Stimulated activated CD8-positive, alpha-beta memory T cell treated with anti-CD3 and anti-CD28 coated beads, Interleukin-4, amount 100 ng/mL, for 24 hours (primary cell): Measurements from ENCODE around the gene LRIG1.

Source experiments
- DNase-seq: peaks from one replicate; pipeline ENCODE4 v3.0.0-alpha.2; 2020; ENCODE audit warnings: low read depth

LRIG1 gene

DNA sequence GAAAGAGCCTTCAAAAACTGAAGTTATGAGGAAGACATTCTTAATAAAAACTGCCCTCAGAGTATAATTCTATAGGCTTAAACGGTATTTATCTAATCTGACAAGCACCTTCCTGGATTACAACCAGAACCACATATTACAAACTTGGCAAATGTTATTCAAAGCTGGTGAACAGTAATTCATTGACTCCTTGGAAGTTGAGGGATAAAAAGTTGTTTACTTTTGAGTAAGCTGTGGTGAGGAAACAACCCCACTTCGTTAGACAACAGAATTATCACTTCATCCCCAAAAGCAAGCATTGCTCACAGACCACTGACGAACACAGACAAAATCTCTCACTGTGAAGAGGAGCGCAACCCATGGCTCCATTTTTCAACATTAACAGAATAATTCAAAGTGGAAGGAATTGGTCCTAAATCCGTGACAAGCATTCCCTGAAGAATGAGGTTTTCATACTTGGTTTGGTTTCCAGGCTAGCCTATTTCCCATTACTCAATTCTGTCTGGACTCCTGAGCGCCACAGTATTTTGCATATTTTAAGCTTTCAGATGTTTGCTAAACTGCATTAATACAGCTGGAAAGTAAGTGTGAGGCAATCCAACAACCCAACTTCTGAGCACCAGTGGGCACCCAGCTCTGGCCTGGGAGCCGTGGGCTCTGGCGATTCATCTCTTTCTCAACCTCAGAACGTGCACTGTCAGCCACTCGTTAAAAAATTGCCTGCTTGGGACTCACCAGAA, 32.7 kb downstream of the LRIG1 start:
- no peak for DNase-seq

DNA sequence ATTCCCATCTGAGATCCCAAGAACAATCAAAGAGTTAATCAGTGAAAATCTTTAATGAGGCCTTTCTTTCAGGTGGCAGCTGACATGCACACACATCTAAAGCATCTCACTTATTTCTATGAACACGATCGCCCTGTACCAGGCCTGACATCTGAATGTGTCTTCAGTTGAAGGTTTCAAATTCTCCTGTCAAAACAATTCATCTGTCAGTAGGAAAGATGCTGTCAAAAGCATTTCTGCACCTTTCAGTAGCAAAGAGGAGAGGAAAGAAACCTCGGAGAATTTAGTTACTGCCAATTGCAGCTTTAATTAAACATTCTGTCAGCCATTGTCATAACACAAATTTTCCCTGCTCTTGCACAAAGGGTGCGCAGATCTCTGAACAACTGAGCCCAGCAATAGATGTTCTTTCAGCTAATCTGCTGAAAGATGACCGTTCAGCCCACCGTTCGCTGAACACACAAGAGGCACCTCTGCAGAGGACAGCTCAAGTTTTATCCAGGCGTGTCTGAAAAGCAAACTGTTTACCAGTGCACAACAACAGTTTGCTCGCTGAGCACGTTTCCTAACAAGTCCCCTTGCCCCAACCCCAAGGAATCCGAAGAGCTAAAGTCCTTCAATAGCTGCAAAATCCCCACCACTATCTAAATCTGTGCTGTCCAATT, 34.1 kb downstream of the LRIG1 start:
- DNase-seq, result no peak

DNA sequence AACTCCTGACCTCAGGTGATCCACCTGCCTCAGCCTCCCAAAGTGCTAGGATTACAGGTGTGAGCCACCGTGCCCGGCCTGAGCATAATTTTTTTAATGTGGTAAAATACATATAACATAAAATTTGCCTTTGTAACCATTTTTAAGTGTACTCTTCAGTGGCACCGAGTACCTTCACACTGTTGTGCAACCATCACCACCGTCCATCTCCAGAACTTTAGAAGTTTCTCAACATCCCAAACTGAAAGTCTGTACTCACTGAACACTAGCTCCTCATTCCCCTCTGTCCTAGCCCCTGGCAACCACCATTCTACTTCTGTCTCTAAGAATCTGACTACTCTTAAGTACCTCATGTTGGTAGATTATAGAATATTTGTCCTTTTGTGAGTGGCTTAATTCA, 35.2 kb downstream of the LRIG1 start:
- no peak for DNase-seq

DNA sequence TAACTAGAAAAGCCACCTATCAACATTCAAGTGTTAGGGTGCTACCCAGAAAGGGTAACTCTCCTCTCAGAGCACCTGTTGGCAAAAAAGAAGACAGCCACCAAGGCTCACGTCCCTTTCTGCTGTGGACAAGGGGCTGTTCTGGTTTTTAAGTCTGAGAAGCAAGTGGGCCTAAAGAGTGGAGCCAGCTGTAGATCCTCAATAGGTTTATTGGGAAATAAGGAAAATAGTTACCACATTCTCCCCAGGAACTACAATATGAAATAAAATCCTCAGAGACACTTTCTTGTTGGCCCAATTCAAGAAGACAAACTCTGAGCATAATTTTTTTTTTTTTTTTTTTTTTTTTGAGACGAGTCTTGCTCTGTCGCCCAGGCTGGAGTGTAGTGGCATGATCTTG, 35.8 kb downstream of the LRIG1 start:
- DNase-seq, result no peak

DNA sequence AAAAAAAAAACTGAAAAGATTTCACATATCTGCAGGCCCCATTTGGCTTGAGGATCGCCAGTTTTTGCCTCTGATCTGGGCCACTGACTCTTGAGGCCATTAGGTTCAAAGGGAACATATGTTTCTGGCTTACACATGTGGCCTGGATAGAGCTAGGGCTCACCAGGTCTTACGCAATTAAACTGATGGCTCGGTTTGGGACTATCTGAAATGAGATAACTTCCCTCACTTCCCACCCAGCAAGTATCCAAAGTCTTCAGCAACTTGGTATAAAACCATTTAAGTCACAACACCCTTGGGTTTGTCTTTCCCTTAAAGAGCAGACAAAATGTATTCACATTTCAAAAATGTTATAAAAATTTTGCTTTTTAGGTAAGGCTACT, 36.3 kb downstream of the LRIG1 start:
- DNase-seq, result no peak

DNA sequence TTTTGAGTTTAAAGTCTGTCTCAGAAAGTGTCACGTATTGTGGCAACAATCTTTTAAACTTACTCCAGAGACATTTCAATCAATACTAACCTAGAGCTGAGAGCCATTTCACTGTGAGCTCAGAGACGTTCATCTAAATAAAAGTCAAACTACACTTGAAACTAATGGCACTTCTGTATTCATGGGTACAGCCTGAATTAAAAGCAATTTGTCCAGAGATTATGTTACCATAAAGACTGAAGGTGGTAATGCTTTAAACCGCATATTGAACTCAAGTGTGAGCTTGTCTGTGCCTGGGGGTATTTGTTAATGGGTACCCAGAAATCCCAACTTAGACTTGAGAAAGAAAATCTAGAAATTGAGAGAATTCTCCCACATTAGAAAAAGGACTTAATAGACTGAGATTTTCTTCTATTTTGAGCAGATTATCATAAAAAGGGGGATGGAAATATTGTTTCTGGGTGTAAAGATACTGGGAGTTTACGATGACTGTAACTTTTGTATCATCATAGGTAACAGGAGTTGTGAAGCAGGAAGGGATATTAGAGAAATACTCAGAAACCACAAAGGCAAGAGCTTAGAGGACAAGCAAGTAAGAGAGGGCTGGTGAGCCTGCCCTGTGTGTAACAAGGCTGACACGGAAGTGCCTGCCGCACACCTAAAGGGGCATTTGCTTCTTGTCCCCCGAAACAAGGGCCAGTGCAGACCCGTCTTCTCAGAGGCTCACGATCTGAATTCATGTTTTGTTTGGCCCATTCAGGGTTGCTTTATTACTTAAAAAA, 36.9 kb downstream of the LRIG1 start:
- DNase-seq, result no peak

DNA sequence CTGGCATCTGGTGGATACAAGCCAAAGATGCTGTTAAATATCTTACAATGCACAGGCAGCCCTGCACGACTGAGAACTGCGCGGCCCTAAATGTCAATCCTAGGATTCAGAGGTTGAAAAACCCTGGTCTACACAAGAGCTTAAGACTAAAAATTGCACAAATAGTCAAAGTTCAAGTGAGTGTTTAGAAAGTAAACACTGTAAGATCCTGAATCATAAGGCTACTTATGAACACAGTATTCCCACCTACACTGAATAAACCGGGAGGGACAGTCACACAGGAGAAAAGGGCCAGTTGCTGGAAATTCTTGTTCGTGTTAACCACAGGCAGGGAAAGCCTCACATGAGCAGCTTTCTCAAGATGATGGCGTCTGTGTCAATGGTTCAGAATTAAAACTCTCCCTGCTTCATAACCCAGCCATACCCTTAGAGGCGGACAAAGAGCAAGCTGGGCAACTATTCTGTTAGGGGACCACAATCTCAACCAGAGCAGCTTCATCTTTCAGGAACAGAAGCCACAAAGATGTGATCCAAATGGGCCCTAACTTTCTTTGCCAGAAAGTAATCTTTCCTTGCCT, 37.7 kb downstream of the LRIG1 start:
- no peak for DNase-seq

DNA sequence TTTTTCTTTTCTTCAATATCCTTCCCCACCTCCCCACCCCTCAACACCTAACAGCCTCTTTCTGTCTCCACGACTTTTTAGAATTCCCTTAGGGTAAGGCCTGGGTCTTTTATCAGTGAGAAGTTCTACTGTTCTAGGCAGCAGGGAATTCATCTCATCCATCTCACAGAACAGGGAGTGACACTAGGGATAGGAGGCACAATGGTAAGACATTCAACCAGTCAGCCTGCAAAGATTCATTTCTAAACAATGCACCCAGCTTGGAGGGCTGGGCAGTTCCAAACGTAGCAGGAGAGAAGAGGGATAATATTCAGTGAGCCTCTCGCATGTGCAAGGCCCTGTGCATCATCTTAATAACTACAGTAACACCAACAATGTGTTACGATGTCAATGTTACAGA, 43.6 kb downstream of the LRIG1 start:
- no peak for DNase-seq

DNA sequence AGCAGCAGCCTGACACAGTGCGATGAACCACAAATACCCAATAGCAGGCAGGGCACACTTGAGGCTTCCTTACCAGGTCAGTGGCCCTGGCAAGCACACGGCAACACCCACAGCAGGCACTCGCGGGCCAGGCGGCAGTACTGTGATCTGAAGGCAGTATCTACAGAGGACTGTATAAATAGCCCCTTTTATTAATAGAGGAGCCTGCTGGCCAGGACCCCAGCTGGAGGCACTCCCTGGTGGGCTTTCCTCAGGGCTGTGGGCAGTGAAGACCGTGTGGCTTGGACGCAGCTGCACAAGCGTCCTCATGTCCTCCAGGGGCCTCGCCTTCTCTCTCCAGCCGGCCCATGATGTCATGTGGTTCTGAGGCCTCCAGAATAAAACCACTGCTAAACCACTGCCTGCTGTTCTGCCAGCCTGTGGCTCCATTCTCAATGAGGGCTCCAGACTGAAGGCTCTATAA, 44.1 kb downstream of the LRIG1 start:
- DNase-seq, result no peak

DNA sequence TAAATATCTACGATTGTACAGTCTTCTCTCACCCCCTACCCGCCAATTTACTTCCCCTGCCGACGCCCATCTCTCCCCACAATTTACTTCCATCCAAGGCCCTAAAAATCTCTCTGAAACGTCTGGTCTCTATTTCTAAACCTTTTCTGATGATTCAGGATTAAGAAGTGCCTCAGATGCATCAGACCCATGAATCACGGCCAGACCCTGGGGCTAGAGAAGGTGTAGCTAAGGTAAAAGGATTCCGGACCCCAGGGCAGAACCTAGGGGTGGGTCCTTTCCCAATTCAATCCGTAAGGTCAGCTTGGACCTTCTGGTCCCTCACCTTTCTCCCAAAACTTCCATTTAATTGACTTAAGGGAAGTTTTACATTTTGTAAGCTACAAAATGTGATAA, 46.4 kb downstream of the LRIG1 start:
- no peak for DNase-seq

DNA sequence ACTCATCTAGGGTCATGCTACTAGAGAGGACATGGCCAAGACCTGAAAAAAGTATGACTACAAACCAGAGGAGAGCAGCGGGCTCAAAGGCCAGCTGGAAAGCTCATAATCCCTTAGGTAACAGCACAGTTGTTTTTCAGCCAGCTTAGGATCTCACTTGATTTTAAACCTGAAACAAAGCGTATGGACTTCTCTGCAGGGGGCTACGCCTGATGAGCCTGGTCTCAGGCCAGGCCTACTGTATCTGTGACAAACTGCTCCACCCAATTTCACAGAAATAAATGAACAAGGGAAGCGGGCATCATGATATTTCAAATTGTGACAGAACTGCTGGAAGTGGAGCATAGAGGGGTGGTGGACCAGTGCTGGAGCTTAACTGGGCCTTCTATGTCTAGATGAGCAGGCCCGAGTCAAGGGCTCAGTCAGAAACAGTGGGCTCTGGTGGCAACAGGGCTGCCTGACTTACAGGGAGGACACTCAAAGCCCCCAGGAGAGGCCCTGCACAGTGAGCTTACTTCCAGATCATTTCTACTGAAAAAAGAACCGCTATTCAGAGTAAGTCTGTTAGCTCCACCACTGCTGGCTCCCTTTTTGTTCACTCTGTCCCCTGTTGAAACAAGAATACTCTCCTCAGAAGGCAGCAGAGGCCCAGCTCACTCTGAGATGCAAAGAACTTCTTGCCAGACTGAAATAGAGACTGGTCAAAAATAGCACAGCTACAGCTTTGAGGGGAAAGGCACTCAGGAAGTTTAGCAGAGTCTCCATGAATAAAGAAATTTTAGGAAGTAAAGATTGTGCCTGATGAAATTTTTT, 47.0 kb downstream of the LRIG1 start:
- no peak for DNase-seq

DNA sequence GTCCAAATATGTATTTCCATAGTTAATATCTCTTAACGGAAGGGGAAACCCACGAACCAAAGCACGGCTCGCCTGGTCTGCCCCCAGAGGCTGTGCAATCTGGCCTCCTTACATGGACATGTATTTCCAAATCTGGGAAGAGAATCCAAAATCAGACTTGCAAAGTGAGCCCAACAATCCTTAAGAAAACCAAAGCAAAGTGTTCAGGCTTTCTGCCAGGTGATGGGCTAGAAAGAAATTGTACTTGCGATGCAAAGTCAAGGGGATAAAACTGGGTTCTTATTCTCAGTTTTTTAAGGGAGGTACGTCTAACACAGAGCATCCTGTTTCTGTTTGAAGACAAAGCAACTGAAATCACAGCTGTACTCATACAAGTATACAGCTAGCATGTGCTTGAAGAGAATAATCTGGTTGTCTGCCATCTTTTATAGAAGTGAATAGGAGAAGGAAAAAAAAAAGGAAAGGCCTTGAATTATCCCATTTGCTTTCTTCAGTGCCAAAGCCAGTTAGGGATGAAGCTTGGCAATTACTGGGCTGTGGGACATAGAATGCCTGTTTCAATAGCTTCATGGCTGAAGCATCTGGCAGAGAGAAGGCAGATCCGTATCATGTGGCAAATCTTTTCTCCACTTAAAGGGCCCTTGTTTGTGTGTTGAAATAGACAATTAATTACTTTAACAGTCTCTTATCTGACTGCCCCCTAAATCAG, 48.4 kb downstream of the LRIG1 start:
- DNase-seq, result no peak

DNA sequence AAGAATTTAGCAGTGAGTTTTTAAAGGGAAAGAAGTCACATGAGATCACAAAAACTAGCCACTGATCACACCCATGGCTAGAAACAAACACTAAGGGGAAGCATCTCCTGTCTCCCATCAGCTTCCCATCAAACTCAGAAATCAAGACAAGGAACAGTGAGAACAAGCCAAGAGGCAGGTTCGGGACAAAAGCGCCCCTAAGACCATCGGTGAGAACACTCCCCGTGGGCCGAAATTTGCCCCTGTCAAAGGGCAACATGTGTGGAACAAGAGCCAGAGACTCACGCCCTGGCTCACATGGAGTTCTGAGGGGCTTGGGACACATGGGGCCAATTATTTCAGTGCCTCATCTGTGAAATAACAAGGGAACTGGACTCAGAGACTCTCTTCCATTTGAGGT, 49.1 kb downstream of the LRIG1 start:
- DNase-seq, result no peak

DNA sequence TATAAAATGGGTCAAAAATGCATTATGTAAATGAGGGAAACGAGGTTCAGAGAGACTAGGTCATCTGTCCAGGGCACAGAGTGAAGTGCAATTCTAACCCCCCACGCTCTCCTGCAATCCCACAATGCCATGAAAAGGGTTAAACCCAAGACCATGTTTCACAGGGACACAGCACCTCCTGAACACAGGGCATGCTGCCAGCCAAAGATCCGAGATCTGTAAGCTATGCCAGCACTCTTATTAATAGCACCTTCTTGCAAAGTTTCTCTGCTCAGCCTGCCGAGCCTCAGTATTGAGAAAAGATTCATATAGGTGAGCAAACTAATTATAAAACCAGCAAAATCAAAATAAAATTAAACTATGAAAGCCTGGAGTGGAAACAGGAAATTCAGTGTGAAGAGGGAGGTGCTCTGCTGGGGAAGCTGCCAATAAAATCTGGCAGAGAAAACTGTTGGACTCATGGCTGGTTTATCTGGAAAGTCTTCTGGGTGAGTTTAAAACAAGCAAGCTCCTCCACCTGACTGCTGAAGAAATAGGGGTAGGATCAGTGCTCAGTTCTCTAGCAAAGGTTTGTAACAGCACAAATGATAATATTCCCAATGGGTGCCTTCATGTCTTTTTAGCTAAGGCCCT, 50.3 kb downstream of the LRIG1 start:
- no peak for DNase-seq

DNA sequence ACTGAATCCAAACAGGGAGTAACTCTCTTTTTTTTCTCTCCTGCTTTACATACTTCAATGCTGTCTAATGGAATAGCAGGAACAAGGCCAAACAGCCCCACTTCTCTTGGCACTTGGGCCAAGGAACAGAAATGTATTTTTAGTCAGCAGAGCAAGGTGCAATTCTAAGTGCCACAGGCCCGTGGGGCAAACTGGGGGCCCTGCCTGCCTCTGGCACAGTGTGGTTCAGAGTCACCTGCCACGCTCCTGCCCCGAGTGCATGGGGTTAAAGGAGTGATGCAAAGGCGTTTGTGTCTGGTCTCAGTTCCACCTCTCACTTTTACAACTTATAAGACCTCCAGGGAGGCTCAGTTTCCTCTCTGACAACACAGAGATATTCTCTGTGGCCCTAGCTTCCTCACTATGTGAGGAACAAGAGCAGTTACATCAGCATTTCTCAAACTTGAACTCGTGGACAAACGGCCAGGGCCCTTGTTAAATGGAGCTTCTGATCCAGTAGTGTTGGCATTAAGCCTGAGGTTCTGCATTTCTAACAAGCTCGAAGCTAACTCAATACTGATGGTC, 51.3 kb downstream of the LRIG1 start:
- no peak for DNase-seq

DNA sequence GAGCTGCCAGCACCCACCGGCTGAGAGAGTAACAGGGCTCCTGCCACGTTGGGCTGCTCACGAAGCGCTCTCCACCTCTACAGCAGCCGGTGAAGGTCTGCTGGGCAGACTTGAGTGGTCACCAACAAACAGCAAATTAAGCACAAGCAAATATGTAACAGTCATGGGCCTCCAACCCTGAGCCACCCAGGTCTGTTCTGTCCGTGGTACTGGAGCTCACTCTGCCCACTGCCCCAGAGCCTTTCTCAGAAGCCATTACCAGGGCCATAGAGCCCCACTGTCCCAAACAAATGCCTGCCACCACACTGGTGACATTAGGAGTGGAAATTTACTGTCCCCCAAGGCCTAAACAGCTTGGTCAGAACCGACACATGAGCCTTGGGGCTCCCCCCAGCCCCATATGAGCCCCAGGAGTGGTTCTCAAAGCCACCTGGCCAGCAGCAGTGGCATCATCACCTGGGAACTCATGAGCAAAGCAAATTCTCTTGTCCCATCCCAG, 56.6 kb downstream of the LRIG1 start:
- DNase-seq, result no peak

DNA sequence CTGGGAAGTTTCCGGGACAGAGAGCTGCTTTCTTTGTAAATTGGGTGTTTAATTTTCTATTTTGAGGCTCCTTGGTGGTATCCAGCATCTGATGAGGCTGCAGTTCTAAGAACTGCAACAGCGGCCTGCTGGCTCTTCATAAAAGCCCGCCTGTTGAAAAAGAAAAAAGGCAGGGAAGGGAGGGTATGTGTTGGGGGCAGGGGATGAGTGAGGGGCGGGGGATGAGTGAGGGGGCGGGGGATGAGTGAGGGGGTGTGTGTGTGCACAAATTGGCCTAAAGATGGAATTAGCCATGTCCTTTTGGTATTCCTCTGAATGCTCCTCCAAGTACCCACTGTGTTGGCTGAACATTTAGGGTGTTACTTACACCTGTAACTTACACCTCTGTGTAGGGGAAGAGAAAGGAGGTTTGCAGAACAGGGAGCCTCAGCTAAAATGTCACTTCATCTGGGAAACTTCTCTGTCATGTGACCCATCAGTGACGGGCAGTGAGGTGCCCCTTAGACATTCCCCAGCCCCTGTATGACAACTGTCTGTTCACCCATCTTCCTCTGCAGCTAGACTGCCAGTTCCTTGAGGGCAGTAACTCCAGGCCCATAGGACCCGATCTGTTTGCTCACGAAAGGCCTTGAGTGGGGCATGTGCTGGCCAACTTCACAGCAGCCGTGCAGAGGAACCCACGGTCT, 57.6 kb downstream of the LRIG1 start:
- no peak for DNase-seq

DNA sequence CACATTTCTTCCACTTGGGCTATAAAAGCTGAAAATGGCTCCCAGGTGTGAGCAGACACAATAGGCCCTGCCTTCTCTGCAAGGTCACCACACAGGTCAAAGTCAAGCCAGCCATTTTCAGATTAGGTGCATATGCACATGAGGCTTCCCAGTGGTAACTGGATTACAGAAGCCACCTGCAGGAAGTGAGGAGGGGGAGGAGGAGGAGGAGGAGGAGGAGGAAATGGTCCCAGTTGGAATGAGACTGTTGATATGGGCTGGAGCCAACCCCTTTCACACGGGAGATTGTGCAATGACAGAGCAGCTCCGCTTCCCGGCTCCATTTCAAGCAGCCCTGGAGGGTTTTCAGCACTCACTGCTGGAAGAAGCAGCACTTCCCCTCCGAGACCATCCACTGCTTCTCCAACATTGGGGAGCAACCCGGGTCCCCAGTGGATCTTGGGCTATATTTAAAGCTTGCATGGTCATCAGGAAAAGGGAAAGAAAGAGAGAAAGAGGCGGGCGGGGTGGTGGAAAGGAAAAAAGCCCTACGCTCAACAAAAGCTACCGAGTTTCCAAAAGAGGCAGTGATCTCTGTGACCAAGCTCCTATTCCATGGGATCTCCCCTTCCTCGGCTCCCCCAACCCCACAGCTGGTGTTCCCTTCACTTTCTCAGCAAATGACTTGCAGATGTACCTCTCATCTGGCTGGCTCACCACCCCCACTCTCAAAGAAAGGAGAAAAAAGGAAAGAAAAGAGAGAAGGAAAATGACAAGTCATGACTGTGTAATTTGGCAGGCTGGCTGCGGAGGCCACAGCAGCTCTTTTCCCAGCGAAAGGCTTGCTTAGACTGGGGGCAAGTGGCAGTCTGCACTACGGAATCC, 58.3 kb downstream of the LRIG1 start:
- no peak for DNase-seq

DNA sequence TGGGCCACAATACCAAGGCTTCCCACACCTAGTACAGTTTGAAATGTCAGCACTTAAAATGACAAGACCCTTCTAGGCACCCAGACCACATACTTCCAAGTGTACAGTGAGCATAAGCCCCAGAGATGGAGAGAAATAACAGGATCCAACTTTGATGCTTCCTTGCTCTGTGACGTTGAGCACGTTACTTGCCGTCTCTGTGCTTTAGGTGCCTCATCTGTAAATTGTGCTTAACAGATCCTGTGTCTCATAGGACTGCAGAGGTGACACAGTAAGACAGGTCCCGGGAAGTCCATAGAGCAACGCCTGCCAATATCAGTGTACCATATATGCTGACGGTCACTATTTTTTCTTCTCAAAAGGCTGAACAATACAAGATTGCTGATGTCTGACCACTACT, 59.1 kb downstream of the LRIG1 start:
- DNase-seq, result no peak
